Dendritic cell treated with granulocyte-macrophage colony-stimulating factor and Interleukin-4, amounts not matched to agents 40 ng/mL and 50 ng/mL, for 4 days (primary cell): ENCODE data around the gene TREM1.

Experiments
- H3K27ac Mint-ChIP-seq: one replicate; pipeline ENCODE4 v1.8.0; 2022; ENCODE audit warnings: mild to moderate bottlenecking, mixed read lengths
- H3K27me3 Mint-ChIP-seq: one replicate; pipeline ENCODE4 v1.8.0; 2022; ENCODE audit warnings: mild to moderate bottlenecking, mixed read lengths
- H3K36me3 Mint-ChIP-seq: one replicate; pipeline ENCODE4 v1.8.0; 2022; ENCODE audit warnings: low read depth, mixed read lengths
- H3K4me1 Mint-ChIP-seq: one replicate; pipeline ENCODE4 v1.8.0; 2022; ENCODE audit warnings: low read depth, mixed read lengths
- H3K4me3 Mint-ChIP-seq: one replicate; pipeline ENCODE4 v1.8.0; 2022; ENCODE audit warnings: mild to moderate bottlenecking, moderate library complexity, mixed read lengths
- H3K9me3 Mint-ChIP-seq: one replicate; pipeline ENCODE4 v1.8.0; 2022; ENCODE audit warnings: mixed read lengths
- intact Hi-C: fragments of 100-400 bp; cut with micrococcal nuclease; formaldehyde crosslinking; loops from one replicate; pipeline ENCODE4 v1.15.0; 2022

The TREM1 gene

DNA sequence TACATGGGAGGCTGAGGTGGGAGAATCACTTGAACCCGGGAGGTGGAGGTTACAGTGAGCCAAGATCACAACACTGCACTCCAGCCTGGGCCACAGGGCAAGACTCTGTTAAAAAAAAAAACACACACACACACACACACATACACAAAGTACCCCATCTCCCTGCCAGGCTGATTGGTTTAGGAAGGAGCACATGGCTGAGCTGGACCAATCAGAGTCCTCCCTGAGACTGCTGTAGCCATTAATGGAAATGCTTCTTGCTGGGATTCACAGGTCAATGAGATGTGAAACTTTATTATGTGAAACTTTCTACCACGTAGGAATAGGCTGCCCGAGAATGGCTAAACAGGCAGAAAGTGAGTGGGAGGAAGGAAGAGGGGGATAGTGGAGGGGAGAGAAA lies 2.9 kb downstream of the TREM1 start:
- H3K4me3 Mint-ChIP-seq: no peak overlapping the region
- no peaks in the 10 kb centered on the region for H3K27me3 Mint-ChIP-seq
- intact Hi-C loops: no loop called here
- H3K36me3 Mint-ChIP-seq: no peaks in the 10 kb centered on the region
- peak overlapping the region; percentile 60 for H3K27ac Mint-ChIP-seq
- H3K9me3 Mint-ChIP-seq: no peaks in the 10 kb centered on the region
- H3K4me1 Mint-ChIP-seq: peaks cover 83% of the 10 kb centered on the region

DNA sequence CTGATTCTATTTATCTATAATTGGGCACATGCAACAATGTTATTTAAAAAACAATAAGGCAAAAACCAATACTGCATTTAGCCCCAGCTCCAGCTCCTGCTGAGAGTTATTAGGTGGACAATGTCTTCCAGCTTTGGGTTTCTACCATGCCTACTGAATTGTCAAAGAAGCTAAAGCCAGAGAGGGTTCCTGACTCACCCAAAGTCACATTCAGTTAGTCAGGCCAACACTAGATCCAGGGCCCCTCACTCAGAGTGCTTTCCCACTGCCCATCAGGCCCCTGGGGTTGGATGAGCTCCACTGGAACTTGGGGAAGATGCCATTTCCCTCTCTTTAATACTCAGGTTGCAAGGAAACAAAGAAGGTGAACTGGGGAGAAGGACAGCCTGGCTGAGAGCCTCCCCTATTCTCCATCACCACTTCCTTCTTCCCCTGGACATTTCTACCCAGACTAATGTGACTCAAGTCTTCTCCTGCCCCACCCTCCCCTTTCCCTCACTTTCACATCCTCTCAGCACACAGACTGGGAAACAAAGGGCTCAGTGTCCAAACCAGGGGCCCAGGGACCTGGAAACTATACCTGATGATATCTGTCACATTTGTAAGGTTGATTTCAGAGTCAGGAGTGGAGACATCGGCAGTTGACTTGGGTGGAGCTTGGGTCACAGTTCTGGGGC lies 6.0 kb downstream of the TREM1 start:
- H3K27ac Mint-ChIP-seq: peak overlapping the region; percentile 0
- H3K4me1 Mint-ChIP-seq: peaks cover 86% of the 10 kb centered on the region
- no peak overlapping the region for H3K4me3 Mint-ChIP-seq
- H3K9me3 Mint-ChIP-seq: no peaks in the 10 kb centered on the region
- H3K27me3 Mint-ChIP-seq: peaks cover 2% of the 10 kb centered on the region
- no peaks in the 10 kb centered on the region for H3K36me3 Mint-ChIP-seq
- intact Hi-C loops: no loop called here

DNA sequence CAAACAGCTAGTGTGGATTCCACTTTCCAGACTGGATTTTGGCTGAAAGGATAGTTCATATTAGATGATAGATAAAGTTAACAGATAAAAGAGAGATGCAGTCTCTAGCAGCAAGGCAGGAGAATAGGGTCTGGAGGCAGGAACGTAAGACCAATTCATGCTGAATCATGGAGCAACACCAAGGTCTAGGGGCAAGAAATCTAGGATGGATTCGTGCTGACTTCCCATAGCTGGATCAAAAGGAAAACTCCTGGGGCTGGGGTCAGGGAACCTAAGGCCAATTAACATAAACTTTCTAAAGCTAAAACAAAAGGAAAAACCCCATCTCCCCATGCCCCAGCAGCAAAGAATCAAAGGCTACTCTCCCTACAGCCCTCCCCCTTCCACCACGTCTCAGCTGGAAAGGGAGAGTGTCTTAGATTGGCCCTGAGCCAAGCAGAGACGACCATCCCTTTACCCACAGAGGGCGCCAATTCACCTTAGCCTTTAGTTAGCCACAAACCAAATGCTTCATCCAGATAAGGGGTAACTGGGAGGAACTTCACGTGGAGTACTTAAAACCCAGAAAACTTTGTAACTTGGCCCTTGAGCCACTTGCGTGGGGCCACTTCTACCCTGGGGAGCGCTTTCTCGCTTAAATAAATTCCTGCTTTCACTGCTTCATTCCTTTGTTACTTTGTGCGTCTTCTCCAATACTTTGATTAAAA lies 7.6 kb downstream of the TREM1 start:
- Mint-ChIP-seq H3K27ac (peak overlapping the region; percentile 52), H3K9me3 (no peaks in the 10 kb centered on the region), H3K27me3 (peaks cover 2% of the 10 kb centered on the region), H3K4me3 (no peak overlapping the region), H3K36me3 (no peaks in the 10 kb centered on the region), H3K4me1 (peaks cover 88% of the 10 kb centered on the region)
- intact Hi-C loops: loop anchor here (5.0 kb wide), 1 partner anchor 38 kb away; no protein-coding TSS in a partner anchor

DNA sequence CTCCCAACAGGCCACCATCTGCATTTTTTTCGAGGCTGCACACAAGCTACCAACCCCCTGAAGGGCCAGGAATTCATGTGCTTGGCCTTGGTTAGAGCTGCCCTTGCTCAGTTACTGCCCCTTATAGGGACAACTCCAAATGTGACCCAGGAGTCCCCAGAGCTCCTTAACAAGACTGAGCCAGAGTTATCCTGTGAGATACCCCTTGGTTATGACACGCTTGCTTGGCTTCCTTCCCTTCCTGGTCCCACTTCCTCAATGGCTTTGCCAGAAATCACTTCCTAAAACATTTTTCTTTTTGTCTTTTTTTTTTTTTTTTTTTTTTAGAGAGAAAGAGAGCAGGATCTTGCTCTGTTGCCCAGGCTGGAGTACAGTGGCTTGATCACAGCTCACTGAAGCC lies 8.9 kb downstream of the TREM1 start:
- peaks cover 2% of the 10 kb centered on the region for H3K27me3 Mint-ChIP-seq
- H3K27ac Mint-ChIP-seq: peak overlapping the region; percentile 49
- intact Hi-C loops: loop anchor here (5.0 kb wide), 1 partner anchor 40 kb away; no protein-coding TSS in a partner anchor
- H3K4me1 Mint-ChIP-seq: peaks cover 87% of the 10 kb centered on the region
- no peaks in the 10 kb centered on the region for H3K36me3 Mint-ChIP-seq
- no peaks in the 10 kb centered on the region for H3K9me3 Mint-ChIP-seq
- H3K4me3 Mint-ChIP-seq: no peak overlapping the region

DNA sequence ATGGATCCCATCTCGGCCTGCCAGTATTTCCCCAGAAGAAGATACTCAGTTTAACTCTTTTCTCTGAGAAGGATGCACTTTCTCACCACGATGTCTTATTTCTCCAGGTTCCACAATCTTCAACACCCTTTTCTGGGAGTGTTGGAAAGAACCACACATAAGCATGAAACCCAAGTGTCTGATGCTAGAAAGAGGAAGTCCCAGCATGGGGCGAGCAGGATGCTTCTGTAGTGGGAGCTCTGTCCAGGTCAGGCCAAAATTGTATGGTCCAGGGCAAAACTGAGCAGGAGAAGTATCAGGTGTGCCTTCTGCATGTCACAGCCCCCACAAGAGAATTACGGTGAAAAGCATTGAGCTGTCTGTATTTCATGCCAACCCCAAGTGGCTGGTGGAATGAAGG lies 11.0 kb downstream of the TREM1 start:
- no peaks in the 10 kb centered on the region for H3K9me3 Mint-ChIP-seq
- H3K36me3 Mint-ChIP-seq: no peaks in the 10 kb centered on the region
- peaks cover 2% of the 10 kb centered on the region for H3K27me3 Mint-ChIP-seq
- peak overlapping the region; percentile 10 for H3K27ac Mint-ChIP-seq
- peaks cover 80% of the 10 kb centered on the region for H3K4me1 Mint-ChIP-seq
- intact Hi-C loops: loop anchor here (5.0 kb wide), 1 partner anchor 42 kb away; no protein-coding TSS in a partner anchor
- no peak overlapping the region for H3K4me3 Mint-ChIP-seq

DNA sequence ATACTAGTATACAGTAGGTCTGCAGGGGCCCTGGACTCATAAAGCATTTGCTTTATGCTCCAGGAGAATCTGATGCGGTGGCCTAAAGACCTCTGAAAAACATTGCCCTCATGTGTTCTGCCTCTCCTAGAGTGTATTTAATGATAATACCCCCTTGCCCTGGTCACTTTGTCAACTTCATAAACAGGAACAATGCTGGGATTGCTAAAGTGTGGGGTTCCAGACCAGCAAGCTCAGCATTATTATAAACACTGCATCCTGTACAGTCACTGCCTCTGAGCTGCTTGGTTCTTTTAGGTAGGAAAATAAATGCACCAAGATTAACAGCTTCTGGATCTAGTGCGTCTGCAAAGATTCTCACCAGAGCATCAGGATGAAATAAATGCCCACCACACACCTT lies 12.2 kb downstream of the TREM1 start:
- Mint-ChIP-seq H3K27me3 (peaks cover 2% of the 10 kb centered on the region), H3K27ac (peak overlapping the region; percentile 35), H3K4me1 (peaks cover 83% of the 10 kb centered on the region), H3K4me3 (no peak overlapping the region), H3K36me3 (no peaks in the 10 kb centered on the region), H3K9me3 (no peaks in the 10 kb centered on the region)
- intact Hi-C loops: no loop called here

DNA sequence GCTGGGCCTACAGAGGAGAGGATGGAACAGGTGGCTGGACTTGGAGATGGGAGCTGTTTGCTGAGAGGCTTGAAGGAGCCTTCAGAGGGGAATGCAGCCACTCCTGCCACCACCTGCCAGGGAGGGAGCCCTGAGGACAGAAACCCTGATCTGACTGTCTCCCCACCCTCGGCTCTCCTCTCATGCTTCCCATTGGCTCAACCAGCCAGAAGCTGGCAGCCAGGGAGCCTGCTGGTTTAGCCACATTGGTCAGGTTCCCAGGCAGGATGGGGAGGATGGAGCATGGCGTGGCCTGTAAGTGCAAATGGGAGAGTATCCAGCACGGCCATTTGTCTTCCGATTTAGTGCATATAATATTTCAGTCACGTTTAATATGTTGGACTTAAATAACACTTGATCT lies 12.8 kb downstream of the TREM1 start:
- Mint-ChIP-seq H3K36me3 (no peaks in the 10 kb centered on the region), H3K27me3 (peaks cover 2% of the 10 kb centered on the region), H3K27ac (peak overlapping the region; percentile 35), H3K4me1 (peaks cover 77% of the 10 kb centered on the region), H3K4me3 (no peak overlapping the region), H3K9me3 (no peaks in the 10 kb centered on the region)
- intact Hi-C loops: no loop called here

DNA sequence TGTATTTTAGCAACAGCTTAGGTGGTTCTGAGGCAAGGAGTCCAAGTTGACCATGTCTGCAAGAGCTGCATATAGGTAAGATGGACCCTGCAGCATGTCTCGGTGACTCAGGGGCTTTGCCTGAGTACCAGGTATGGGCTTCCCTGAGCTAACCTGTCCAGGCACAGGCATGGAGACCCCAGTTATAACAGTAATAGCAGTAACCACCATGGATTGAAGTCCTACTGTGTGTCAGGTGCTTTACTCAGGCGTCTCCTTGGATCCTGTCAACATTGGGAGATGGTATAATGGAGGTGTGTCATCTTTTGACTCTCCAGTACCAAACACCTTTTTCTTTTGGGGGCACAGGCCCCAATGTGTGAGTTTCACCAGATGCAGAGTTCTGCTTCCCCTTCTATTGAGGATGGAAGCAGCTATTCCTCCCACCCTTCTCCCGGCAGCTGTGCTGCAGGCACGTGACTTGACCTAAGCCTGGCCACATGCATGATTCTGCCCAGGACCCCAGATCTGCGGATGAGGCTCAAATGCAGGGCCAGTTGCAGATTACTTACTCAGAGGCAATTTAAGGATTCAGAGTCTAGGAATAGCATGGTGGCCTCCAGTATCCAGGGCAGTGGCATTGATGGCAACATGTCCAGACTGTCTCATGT lies 13.8 kb downstream of the TREM1 start:
- Mint-ChIP-seq H3K9me3 (no peaks in the 10 kb centered on the region), H3K4me3 (no peak overlapping the region), H3K27me3 (peaks cover 2% of the 10 kb centered on the region), H3K36me3 (no peaks in the 10 kb centered on the region), H3K4me1 (peaks cover 69% of the 10 kb centered on the region), H3K27ac (peak overlapping the region; percentile 42)
- intact Hi-C loops: no loop called here

DNA sequence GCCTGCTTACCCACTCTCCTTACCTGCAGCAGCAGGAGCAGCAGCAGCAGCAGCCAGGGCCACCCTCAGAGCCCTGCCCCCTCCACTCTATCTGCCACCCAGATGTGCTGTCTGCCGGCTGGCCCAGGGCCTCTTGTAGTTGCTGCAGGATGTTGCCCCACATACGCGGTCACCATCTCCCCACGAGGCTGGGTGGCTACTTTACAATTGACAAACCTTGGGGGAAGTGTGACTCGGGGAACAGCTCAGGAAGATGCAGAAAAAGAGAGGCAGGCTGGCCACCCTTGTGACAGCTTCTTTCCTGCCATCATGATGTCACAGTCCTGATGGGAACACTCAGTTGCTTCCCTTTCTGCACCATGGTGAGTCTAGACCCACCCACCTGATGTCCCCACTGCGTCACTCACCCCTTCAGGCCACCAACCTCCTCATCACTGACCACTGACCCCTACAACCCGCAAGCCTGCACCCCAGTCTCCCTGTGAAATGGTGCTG lies 14.5 kb downstream of the TREM1 start:
- Mint-ChIP-seq H3K27me3 (peaks cover 2% of the 10 kb centered on the region), H3K9me3 (no peaks in the 10 kb centered on the region), H3K4me1 (peaks cover 63% of the 10 kb centered on the region), H3K4me3 (no peak overlapping the region), H3K27ac (peak overlapping the region; percentile 42), H3K36me3 (no peaks in the 10 kb centered on the region)
- intact Hi-C loops: no loop called here

DNA sequence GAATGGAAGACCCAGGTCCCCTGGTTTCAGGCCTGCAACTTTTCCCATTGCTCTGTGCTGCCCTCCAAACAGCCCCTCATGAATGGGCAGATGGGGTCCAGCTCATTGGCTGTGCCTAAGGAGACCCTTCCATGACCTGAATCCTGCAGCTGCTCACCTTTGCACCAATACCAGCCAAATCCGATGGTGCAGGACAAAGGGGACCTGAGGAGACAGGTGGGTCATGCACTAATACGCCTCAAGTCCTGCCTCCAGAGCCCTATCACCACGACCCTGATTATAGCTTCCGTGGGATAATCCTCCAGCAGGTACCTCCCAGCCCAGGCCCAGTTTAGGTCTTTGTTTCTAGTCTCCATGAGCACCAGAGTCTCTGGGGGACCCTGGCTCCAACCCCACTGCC lies 16.8 kb downstream of the TREM1 start:
- peaks cover 41% of the 10 kb centered on the region for H3K4me1 Mint-ChIP-seq
- intact Hi-C loops: no loop called here
- no peaks in the 10 kb centered on the region for H3K27me3 Mint-ChIP-seq
- H3K27ac Mint-ChIP-seq: no peak overlapping the region
- H3K36me3 Mint-ChIP-seq: no peaks in the 10 kb centered on the region
- H3K9me3 Mint-ChIP-seq: no peaks in the 10 kb centered on the region
- H3K4me3 Mint-ChIP-seq: no peak overlapping the region

DNA sequence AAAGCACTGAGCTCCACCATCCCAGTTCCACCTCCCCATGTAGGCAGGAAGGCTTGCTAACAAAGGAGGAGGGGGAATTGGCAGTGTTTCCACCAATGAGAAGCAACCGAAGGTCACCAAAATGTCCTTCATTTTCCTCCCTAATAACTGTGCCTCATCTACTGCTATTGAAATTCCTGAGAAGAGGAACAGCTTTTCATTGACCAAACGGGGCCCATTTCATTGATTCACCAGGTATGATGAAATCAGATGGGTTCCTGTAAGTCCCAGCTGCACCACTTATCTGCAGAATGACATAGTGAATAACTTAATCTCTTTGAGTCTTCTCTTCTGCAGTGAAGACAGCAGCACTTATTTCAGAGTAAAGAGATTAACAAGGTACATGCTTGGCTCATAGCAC lies 17.3 kb downstream of the TREM1 start:
- intact Hi-C loops: no loop called here
- Mint-ChIP-seq H3K4me3 (no peak overlapping the region), H3K27me3 (no peaks in the 10 kb centered on the region), H3K27ac (no peak overlapping the region), H3K9me3 (no peaks in the 10 kb centered on the region), H3K36me3 (no peaks in the 10 kb centered on the region), H3K4me1 (peaks cover 37% of the 10 kb centered on the region)

DNA sequence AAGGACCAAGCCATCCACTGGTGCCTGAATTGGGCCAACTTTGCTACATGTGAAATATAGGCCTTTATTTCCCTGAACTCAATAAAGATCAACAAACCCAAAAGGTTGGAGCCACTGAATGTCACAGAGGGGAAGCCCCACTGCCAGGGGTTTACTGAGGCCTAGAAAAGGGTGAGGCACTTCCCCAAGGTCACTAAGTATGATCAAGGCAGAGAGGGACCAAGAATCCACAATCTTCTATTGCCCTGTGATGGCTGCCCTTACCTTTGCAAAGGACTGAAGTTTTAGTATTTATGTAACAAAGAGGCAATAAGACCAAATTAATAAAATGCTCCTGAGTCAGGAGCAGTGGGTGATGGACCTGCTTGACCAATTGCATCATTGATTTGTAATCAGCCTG lies 18.0 kb downstream of the TREM1 start:
- H3K36me3 Mint-ChIP-seq: peaks cover 3% of the 10 kb centered on the region
- peaks cover 4% of the 10 kb centered on the region for H3K9me3 Mint-ChIP-seq
- intact Hi-C loops: no loop called here
- peaks cover 30% of the 10 kb centered on the region for H3K4me1 Mint-ChIP-seq
- no peaks in the 10 kb centered on the region for H3K27me3 Mint-ChIP-seq
- H3K27ac Mint-ChIP-seq: no peak overlapping the region
- no peak overlapping the region for H3K4me3 Mint-ChIP-seq

DNA sequence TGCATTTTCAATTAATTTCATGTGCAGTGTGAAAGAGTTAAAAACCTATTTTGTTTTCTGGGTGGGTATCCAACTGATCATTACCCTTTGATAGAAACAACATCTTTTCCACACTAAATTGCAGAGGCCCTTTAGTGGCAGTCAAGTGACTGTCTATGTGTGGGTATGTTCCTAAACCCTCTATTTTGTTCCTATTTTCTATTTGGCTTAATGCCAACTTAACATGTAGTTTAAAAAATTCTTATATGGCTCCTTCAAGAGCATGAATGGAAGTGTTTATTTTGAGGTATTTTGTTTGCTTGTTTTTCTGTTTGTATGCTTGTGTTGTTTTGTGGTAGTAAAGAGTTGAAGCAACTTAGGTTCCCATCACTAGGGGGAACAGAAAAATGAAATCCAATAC lies 19.9 kb downstream of the TREM1 start:
- no peaks in the 10 kb centered on the region for H3K27me3 Mint-ChIP-seq
- no peak overlapping the region for H3K4me3 Mint-ChIP-seq

DNA sequence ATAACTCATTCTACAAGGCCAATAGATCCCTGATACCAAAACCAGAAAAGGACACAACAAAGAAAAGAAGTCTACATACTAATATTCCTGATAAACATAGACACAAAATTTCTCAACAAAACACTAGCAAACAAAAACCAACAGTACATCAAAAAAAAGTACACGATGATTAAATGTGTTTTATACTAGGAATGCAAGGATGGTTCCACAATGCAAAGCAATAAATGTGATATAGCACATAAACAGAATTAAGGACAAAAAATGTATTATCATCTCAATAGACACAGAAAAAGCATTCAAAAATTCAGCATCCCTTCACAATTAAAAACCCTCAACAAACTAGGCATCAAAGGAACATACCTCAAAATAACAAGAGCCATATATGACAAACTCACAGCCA lies 23.2 kb downstream of the TREM1 start:
- peaks cover 47% of the 10 kb centered on the region for H3K9me3 Mint-ChIP-seq

More for the DNA sequence above, 19.9 kb downstream of the TREM1 start:
- H3K4me1 Mint-ChIP-seq: peaks cover 12% of the 10 kb centered on the region
- intact Hi-C loops: no loop called here
- no peak overlapping the region for H3K27ac Mint-ChIP-seq
- H3K36me3 Mint-ChIP-seq: peaks cover 15% of the 10 kb centered on the region
- peaks cover 23% of the 10 kb centered on the region for H3K9me3 Mint-ChIP-seq

More for the DNA sequence above, 23.2 kb downstream of the TREM1 start:
- no peaks in the 10 kb centered on the region for H3K27me3 Mint-ChIP-seq
- intact Hi-C loops: no loop called here
- no peak overlapping the region for H3K4me3 Mint-ChIP-seq
- no peak overlapping the region for H3K27ac Mint-ChIP-seq
- H3K4me1 Mint-ChIP-seq: no peaks in the 10 kb centered on the region
- peaks cover 15% of the 10 kb centered on the region for H3K36me3 Mint-ChIP-seq
